ENCODE results near the gene RGS4.

The RGS4 gene

GRCh38 chr1:163069142-163069541 lies at the start of gene RGS4:
TSS of gene RGS4 (plus strand) at chr1:163069361. CDS start at chr1:163069485, 124 bp downstream.
- DNase-seq, result peak; percentile 42

DNA sequence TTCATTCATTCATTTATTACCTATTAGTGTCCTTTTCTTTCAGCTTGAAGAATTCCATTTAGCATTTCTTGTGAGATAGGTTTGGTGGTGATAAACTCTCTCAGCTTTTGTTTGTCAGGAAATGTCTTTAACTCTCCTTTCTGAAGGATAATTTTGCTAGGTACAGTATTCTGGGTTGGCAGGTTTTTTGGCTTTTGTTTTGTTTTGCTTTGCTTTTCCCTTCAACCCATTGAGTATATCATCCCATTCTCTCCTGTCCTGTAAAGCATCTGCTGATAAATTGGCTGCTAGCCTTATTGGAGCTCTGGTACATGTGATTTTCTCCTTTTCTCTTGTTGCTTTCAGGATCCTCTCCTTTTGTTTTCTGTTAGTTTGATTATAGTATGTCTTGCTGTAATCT lies 47.0 kb upstream of the RGS4 start:
- no peak for DNase-seq

DNA sequence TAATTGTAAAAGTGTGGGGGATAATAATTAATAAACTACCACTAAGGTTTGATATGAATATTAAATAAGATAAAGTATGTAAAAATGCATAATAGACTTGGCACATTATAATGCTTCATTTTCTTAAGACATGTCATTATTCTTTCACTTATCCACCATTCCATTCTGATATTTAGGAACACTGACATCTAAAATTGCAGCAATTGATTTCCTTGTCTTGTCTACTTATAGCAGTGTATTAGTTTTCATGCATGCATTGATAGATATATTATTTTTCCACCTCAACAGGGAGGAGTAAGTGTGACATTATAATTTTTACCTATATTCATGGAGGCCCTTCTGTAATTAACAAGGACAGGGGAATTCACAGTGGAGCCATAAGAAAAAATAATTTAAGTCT lies 41.6 kb upstream of the RGS4 start:
- DNase-seq, result no peak

DNA sequence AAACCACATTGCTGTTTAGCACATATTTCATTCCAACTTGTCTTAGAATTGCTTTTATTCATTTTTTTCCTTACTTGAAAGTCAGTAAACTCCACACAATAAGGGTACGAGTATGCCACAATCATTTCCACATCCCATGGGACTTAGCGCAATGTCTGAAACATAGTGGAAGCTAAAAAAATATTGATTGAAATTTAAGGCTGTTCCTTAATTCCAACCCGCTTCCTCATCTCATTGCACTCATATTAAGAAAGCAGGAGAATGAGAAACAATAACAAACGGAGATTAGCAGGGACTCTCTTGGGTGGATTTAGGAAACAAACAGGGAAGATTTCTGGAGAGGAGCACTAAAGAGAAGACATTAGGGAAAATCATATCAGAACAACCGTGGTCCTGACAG lies 39.3 kb upstream of the RGS4 start:
- DNase-seq, result no peak

GRCh38 chr1:163035446-163036249 lies 33.5 kb upstream of the RGS4 start:
- no peak for DNase-seq

DNA sequence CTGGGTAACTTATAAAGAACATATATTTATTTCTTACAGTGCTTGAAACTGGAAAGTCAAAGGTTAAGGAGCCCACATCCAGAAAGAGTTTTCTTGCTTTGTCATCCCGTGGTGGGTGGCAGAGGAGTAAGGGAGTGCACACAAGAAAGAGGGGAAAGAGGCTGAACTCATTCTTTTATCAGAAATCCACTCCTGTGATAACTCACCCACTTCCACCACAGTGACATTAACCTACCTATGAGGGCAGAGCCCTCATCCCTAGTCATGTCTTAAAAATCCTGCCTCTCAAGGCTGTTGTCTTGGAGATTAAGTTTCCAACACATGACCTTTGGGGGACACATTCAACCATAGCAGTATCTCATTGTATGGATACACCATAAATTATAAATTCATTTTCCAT lies 32.5 kb upstream of the RGS4 start:
- DNase-seq, result no peak

GRCh38 chr1:163038928-163039706 lies 30.0 kb upstream of the RGS4 start:
- DNase-seq, result no peak

DNA sequence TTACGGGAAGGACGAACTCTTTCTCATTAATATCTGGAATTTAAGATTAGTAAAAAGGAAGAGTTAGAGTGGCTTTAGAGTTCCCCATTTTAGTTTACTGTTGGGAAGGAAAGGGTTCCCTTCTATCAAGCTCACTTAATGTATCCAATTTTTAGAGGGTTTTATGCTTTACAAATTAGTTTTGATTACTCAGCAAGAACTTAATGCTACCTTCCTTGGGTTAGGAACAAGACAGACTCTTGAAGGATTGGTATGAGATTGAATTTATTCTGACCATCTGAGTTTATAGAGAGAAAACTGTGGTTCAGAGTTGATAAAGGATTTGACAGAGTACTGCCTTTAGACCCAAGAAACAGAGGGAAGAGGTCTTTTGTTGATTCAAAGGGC lies 29.5 kb upstream of the RGS4 start:
- no peak for DNase-seq

- DNase-seq, result no peak
Measured at GRCh38 chr1:163046071-163046470, 23.1 kb upstream of the RGS4 start.

DNA sequence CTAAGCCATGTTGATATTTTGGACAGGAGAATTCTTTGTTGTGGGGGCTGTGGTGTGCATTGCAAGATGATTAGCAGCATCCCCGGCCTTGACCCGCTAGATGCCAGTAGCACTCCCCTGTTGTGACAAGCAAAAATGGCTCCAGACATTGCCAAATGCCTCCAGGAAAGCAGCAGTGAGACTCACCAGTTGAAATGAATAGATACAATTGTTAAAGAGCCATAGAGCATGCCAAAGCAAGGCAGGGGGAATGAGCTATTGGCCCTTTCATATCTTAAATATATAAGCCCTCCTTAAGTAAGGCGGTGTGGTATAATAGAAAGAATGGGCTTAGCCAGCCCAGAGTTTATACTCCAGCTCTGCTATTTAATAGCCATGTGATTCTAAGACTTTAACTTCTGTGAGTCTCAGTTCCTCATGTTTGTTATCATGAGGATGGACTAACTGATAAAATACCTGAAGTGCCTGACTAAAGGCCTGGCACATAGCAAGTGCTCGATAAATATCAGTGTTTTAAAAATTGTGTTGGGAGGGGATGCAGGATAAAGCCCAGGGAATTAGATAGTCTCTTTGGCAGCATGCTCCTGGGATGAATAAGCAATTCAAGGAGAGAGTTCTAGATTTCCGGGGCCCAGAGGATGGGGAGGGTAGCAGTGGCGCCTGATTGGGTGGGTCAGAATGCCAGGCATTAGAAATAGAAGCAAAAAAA lies 21.1 kb upstream of the RGS4 start:
- no peak for DNase-seq

GRCh38 chr1:163048869-163049268 lies 20.3 kb upstream of the RGS4 start:
- DNase-seq, result no peak

- DNase-seq, result no peak
Measured at GRCh38 chr1:163049296-163049695, 19.9 kb upstream of the RGS4 start.

DNA sequence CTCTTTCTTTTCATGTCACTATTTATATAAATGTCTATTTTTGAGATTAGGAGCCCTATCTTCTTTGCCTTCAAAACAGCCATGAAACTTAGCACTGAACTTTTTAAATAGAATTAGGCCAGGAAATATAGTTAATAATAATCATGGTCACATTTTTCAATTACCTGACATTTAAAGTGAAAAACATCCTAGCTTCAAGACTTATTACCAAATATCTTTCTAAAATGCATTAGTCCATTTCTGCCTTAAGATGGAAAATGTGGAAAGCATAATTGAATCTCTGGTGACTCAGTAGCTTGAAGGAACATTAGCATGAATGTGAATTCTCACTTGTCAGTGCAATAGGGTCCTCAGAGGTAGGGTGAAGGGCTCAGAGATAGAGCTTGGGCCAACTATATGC lies 18.7 kb upstream of the RGS4 start:
- DNase-seq, result no peak

DNA sequence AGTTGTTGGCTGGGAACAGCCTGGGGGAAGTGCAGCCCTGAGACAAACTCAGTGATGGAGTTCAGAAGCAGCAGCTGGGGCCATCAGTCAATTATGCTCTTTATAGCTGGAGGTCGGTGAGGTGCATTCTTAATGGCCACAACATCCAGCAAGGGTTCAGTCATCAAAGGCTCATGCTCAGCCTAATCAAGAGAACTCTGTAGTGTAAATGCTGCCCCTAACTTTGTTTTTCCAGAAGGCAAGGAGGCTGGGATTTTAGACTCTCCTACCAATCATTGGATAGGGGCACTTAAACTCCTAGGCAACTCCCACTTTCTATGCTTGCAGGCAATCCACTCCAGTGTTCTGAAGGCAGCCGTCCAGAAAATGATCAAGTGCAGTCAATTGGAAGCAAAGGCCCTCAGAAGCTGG lies 15.0 kb upstream of the RGS4 start:
- DNase-seq, result no peak

GRCh38 chr1:163055005-163055404 lies 14.2 kb upstream of the RGS4 start:
- no peak for DNase-seq

DNA sequence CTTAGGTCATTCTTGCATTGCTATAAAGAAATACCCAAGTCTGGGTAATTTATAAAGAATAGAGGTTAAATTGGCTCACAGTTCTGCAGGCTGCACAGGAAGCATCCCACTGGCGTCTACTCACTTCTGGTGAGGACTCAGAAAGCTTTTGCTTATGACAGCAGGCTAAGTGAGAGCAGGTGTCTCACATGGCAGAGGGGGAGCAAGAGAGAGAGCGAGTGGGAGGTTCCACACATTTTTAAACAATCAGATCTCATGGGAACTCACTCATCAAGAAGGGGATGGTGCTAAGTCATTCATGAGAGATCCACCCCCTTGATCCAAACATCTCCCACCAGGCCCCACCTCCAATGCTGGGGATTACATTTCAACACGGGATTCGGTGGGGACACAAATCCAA lies 13.6 kb upstream of the RGS4 start:
- DNase-seq, result no peak

GRCh38 chr1:163056831-163057230 lies 12.3 kb upstream of the RGS4 start:
- DNase-seq, result no peak

DNA sequence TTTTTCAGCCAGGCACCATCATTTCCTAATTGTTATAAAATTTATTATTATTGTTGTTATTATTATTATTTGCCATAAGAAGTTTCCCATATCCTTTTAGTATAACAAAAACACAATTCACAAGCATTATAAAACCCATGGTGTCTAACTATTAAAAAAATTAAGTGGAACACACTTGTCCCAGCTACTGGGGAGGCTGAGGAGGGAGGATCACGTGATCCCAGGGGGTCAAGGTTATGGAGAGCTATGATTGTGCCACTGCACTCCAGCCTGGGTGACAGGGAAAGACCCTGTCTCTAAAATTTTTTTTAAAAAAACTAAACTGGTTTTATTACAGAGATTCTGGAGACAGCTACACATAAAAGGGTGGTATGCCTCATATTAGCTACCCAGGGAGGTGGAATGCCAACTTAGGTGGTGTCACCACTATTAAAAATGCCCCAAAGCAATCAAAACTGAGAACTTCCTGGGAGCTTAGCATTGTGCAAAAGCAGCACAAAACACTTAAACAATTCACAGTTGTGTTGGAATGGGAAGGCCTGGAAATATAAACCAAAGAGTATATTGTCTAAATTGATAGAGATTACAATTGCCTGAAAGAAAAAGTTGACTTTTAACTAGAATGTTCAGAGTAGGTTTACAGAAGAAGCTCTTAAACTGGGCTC lies 8.7 kb upstream of the RGS4 start:
- no peak for DNase-seq

GRCh38 chr1:163063143-163063542 lies 6.0 kb upstream of the RGS4 start:
- DNase-seq, result no peak

- no peak for DNase-seq
Measured at GRCh38 chr1:163063610-163064009, 5.6 kb upstream of the RGS4 start.

DNA sequence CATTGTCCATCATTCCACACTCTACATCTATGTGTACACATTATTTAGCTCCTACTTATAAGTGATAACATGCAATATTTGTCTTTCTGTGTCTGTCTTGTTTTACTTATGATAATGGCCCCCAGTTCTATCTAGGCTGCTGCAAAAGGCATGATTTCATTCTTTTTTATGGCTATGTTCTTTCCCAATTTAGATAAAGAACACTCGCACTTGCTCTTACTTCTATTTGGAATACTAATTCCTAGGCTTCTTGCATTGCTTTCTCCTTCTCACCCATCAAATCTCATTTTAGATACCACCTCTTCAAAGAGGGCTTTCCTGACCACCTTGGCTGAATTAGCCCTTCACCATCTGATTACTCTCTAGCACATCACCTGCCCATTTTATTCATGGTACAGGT lies 3.0 kb upstream of the RGS4 start:
- no peak for DNase-seq

- no peak for DNase-seq
Measured at GRCh38 chr1:163066686-163067085, 2.5 kb upstream of the RGS4 start.

DNA sequence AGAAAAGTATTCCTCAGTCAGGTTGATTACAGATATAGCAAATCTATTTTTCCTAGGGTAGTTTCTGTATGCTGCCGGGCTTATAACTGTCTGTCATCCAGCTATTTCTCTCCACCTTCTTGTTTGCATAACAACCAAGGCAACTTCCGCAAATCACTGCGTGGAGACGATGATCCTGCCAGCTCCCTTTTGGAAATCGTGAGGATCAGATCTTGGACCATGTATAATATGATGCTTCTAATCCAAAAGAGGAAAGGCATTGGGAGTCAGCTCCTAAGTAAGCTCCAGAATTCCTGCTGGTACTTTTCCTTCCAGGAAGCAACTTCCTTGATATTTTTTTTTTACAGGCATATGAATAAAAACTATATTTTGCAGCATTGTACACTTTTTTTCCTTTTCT lies 445 bp upstream of the RGS4 start:
- no peak for DNase-seq

Data from hematopoietic multipotent progenitor cell treated with erythropoietin and hydrocortisone succinate and interleukin-3 and kit ligand, for 4 days (in vitro differentiated cells).